HG03045 (cell line): ENCODE measurements around the gene JMJD6.
"Not testable (repeated sequence)": the region's sequence is repeated elsewhere in the genome, so short reads cannot be mapped to it uniquely, and the experiment has no call there.

Experiments used
- ATAC-seq: cut with Tn5 transposase; IDR thresholded peaks from one replicate; pipeline ENCODE4 v1.9.1; 2021; ENCODE audit warnings: mild to moderate bottlenecking, moderate library complexity; ENCODE audit not compliant: unreplicated experiment

Gene JMJD6

DNA sequence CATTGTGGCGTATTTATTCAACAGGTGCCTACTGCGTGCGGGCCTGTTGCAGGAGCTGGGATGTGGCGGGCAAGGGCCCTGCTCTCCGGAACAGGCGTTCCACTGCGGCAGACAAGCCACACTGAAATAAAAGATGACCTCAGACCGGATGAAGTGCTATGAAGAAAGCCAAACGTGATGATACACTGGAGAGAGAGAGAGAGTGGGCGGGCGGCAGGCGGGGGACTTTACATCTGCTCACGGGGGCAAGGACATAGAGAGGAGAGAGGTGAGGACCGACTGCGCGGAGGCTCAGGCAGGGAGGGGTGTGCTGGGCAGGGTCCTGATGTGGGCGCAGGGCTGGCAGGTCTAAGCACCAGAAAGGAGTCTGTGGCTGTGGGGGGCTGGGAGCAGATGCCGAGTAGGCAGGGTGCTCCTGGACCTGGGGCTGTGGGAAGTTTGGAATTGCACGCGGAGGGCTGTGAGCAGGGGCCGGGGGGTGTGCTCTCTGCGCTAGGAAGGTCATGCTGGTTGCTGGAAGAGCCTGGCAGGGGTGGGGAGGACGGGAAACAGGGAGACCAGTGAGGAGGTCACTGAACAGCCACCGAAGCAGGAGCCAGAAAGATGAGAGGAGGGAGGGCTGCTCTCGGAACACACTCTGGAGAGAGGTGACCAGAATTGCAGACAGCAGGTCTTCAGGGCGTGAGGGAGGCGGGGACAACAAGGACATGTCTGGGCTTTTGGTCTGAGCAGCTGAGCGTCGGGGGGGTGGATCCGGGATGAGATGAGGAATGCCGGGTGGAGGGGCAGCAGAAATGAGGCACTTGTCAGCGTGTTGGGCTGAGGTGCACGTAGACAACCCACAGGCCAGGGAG is 25.6 kb downstream of the JMJD6 start:
- no peak for ATAC-seq

DNA sequence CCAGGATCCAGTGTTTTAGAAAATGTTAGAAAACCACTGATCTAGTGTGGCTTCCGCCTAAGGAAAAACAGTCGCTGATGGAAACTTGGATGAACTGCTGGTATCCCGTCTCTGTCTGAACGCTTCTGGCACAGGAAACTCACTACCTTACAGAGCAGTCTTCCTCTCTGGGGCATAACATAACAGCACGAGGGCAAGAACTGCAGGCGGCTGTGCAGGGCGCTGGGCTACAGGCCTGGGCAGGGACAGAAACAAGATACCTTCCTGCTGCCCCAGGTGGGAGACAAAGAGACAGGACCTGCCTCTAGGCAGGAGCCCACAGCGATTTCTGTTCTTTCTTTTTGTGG is 26.2 kb downstream of the JMJD6 start:
- ATAC-seq = no peak

DNA sequence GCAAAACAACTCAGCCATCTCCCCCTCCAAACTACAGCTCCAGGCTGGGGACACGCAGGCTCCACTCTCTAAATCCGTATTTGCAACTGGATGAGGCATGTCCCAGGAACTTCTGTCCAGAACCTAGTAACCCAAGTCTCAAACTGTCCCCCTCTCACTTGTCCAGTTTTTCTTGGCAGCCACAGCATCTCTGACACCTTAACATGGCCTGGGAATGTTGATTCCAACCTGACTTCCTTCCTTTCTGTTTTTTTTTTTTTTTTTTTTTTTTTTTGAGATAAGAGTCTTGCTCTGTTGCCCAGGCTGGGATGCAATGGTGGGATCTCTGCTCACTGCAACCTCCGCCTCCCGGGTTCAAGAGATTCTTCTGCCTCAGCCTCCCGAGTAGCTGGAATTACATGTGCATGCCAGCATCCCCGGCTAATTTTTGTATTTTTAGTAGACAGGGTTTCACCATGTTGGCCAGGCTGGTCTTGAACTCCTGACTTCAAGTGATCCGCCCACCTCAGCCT is 27.9 kb downstream of the JMJD6 start:
- not testable (repeated sequence) for ATAC-seq

DNA sequence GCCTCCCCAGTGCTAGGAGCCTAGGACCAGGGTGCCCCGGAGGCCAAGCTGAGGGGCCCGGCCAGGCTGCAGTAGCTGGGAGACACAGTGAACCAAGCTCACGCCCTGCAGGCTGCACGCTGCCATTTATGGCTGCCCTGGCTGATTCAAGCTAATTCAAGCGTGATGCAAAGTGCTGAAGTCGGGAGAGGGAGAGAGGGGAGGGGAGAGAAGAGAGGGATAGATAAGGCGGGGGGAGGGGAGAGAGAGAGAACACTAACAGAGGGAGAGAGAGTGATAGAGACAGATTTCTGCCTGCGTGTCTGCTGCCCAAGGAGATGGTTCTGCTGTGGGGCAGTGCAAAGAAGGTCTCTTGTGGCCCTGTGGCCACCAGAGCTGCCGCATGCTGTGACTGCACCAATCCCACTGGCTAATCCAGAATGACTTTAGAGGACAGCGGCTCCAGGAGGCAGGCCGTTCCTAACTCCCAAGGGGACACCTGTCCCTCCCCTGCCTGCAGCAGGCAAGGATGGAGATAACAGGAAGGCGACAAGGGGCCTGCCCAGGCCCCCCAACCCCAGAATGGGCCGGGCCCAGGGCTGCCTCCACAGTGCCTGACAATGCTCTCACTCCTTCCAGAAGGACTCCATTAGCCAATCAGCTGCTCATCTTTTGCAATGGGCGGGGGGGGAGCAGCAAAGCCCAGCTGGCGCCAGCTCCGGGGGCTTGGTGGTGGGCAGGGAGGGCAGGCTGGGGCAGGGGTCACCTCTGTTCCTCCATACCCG is 28.5 kb downstream of the JMJD6 start:
- no peak for ATAC-seq

DNA sequence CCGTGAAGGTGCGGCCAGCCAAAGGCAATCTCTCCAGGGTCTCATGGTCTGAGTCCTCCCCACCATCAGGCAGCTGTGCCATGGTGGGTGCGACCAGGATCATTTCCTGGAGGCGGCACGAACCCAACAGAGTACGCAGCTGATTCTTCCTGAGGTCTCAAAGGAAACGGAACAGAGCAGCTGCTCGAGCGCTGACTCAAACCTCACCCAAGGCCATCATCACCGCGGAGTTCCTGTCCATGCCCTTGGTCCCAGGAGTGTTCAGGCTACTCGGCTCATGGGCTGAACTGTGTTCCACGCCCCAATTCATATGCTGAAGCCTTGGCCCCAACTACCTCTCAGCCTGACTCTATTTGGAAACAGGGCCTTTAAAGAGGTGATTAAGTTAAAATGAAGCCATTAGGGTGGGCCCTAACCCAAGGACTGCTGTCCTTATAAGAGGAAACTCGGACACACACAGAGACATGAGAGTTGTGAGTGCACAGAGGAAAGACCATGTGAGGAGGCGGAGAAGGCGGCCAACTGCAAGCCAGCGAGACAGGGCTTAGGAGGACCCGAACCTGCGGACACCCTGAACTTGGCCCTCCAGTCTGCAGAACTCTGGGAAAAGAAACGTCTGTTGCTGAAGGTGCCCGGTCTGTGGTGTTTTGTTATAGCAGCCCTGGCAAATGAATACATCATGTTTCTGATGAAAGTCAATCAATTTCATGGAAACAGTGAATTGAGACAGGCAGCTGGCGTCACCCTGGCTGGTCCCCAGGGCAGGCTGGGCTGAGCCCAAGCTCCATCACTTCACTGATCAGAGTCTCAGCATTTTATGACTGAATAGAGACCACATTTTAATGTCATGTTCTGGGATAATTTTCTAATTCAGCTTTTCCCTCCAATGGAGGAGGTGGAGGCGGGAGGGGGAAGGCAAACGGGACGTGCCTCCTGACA is 29.4 kb downstream of the JMJD6 start:
- ATAC-seq = no peak

DNA sequence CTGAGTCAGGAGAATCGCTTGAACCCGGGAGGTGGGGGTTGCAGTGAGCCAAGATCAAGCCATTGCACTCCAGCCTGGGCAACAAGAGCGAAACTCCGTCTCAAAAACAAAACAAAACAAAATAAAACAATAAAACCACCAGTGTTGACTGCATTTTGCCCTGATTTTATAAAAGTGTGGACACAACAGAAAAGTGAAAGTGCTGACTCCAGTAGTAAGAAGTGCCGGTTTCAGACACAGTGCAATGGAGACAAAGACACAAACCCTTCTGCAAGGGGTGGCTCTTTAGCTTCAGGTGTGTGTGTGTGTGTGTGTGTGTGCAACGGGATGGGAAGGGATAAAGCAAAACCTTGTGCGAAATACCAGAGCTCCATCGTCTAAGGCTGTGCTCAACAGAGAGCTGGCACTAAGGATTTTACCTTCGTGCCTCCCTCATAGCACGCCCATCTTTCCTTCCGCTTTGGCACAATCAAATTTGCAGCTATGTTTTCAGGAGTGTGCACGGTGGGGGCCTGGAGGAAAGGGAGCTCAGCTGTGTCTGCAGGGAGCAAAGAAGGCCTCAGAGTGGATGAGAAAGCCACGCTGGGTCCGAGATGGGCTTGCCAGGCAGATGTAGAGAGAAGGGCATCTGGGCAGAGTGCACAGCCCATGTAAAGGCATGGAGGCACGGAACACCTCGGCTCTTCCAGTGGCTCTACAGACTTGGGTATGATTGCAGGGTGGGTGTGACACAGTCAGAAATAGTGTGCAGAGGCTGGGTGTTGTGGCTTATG is 31.2 kb downstream of the JMJD6 start:
- ATAC-seq = no peak

DNA sequence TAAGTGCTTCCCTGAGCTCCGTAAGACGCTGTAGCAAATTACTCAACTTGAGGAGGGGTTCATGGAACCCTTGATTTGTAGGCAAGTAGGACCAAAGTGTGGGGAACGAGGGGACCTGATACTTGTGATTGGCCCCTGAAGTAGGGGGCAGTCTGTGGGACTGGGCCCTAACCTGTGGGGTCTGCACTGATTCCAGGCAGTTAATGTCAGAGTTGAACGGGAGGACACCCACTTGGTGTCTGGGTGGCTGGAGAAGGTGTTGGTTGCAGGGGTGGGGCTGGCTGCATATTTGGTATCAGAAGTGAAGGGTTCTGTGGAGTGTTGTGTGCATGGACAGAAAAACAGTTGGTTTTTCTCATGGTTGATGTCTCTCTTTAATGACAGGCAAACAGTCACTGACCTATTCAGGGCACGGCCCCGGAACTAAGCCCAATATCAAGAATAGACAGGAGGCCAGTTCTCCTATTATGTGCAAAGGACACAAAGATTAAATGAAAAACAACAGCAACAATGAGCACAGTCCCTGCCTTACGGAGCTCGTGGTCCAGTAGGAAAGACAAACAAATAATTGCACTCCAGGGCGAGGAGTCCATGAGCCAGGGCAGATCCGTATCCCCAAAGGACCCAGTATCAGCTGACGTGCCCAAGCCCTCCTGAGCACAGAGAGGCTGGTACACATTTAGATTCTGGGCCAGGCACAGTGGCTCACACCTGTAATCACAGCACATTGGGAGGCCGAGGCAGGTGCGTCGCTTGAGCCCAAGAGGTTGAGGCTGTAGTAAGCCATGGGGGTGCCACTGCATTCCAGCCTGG is 34.8 kb downstream of the JMJD6 start:
- ATAC-seq = no peak

DNA sequence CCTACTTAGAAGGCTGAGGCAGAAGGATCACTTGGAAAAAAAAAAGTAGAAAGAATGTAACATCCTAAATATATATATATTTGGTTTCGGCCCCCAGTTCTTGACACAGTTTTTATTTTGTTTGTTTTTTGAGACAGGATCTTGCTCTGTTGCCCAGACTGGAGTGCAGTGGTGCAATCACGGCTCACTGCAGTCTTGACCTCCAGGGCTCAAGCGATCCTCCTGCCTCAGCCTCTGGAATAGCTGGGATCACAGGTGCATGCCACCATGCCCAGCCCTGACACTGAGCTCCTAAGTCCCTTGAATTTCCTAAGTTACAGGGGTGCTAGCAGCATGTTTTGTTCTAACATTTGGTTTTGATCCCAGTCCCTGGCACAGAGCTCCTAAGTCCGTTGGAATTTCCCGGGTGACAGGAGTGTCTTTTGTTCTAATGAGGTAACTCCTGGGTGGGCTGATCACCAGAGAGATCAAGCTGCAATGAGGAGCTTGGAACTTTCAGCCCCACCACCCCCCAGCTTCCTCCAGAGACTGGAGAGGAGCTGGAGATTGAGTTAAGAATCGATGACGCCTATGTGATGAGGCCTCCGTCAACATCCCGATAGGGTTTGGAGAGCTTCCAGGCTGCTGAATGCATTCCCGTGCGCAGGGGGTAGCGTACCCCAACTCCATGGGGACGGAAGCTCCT is 35.7 kb downstream of the JMJD6 start:
- no peak for ATAC-seq

DNA sequence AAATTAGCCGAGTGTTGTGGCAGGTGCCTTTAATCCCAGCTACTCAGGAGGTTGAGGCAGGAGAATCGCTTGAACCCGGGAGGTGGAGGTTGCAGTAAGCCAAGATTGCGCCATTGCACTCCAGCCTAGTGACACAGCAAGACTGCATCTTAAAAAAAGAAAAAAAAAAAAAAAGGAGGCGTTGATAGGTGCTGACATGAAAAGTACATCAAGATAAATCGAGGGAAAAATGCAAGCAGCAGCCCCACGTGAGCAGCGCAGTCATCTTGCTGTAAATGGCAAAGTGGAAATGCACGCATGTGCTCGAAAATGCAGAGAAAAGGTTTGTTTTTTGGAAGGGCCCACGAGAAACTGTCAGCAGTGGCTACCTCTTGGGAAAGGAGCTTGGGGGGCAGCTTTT is 36.5 kb downstream of the JMJD6 start:
- ATAC-seq = no peak

DNA sequence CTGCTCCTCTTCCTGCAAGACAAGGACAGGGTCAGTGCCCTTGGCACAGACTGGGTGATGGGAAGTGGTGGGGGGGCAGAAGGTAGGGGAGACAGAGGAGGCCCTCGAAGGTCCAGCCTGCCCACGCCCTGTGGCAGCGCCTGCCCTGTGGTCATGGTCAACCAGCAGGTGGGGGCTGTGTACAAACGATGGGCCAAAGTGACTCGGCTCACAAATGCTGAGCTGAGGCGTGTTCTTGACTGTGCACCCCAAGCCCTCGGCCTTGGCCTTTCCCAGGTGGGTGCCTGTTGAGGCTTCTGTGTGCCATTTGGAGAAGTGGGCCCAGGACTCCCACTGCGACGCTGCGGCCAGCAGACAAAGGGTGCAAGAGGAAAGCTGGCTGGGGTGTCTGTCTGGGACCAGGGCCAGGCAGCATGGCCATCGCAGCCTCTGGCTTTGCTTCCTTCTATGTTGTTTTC is 38.2 kb downstream of the JMJD6 start:
- ATAC-seq = no peak

DNA sequence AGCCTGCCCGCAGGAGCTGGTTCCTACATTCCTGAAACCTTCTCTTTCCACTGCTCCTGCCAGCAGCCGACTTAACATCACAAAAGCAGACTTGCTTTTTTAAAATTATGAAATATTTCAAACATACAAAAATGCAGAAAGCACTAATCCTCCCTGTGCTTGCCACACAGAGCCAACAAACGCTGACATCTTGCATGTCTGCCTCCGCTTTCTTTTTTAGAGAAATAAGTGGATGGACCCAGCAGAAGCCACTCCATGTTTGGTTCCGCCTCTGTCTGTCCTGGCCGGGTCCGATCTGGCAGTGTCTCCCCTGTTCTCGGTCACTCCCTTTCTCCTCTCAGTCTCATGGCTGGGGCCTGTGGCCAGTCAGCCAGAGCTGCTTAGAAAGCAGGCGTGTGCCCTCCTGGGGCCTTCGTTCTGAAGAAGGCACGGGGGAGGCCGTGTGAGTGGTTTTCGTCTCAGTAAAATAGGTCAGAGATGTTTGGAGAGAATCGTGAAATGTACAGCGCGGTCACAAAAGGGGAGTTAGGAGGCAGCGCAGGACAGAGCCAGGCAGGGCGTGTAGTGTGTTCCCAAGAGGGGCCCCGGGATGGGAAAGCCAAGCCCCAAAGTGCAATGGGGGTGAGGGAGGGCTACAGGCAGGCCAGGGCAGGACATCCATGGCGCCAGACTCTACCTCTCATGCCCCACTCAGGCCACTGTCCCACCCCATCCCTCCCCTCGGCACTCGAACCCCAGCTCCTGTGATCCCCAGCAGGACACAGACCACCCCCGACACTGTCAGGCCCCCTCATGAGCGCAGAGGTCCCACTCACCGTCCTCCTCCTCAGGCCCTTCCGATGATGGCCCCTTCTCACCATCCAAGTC is 38.9 kb downstream of the JMJD6 start:
- no peak for ATAC-seq

DNA sequence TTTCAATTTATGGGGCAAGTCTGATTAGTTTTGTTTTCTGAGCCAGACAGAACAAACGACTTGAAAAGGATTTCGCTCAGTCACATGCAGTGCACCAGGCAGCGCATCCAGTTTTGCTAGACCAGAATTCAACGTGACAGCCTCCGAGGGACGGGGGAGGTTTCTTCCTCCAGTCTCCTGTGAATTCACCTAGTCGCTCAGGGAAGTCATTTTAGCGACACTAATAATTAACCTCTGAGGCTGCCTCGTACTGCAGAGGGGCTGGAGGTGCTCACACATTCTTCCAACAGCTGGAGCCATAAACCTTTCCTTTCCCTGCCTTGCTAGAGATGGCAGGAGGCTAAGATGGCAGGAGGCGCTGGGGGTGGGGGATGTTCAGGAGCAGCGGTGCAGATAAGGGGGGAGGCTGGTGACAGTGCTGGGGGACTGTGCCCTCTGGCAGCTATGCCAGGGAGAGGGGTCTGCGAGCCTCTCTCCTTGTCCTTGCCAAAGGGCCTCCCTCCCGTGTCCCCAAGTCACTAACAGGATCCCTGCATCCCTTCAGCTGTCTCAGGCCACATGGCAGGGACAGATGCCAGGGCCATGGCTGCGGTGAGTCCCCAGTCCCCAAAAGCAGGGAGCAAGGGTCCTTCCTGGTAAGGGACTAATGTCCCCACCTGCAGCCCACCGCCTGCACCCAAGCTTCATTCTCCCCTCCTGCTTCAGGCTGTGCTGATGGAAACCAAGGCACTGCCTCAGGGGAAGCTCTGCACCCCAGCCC is 39.7 kb downstream of the JMJD6 start:
- no peak for ATAC-seq

DNA sequence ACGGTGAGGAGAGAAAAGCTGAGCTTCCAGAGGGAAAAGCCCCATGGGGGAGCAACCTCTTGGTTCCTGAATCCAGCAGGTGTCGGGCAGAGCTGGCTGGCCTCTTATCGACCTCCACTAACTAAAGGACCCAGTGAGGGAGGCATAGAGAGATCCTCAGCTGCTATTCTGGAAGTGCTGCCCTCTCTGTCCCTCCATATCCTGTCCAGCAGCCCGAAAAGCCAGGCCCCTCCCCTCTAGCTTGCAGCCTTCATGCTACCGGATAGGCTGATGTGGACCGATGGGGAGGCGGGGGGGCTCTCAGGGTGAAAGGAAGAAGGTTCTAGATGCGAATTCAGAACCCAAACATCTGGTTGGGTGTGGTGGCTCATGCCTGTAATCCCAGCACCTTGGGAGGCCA is 40.6 kb downstream of the JMJD6 start:
- ATAC-seq = no peak

DNA sequence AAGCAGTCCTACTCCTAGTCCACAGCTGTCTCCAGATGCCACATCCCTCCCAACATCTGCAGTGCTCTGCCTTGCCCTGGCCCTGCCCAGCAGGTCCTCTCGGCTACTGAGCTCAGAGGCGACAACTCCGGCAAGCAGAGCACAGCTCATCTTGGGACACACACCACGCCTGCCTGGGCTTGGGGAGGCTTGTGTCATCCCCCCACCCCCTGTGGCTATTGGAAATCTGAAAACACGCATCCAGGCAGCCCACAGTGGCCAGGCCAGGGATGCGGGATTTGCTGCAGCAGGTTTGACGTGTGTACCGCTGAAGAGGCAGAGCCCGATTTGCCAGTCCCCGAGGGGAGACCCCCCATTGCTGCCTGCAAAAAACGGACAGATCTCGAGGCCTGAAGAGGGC is 41.0 kb downstream of the JMJD6 start:
- ATAC-seq = no peak

DNA sequence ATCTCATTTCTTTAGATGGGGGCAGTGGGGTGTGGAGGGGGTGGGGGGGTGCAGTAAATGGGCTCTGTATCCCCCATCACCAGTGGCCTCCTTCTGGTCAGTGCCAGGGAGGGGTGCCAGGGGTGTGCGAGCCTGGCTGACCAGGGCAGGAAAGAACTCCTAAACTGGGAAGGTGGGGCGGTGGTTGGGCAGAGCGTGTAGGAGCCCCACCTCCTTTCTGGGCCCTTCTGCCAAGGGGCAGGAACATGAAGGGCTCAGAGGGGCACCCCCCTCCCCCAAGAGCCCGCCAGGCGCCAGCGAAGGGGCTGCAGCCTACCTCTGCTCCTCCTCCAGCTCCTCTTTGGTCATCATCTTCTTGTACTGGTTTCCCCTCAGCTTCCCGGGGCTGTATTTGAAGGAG is 41.6 kb downstream of the JMJD6 start:
- no peak for ATAC-seq

DNA sequence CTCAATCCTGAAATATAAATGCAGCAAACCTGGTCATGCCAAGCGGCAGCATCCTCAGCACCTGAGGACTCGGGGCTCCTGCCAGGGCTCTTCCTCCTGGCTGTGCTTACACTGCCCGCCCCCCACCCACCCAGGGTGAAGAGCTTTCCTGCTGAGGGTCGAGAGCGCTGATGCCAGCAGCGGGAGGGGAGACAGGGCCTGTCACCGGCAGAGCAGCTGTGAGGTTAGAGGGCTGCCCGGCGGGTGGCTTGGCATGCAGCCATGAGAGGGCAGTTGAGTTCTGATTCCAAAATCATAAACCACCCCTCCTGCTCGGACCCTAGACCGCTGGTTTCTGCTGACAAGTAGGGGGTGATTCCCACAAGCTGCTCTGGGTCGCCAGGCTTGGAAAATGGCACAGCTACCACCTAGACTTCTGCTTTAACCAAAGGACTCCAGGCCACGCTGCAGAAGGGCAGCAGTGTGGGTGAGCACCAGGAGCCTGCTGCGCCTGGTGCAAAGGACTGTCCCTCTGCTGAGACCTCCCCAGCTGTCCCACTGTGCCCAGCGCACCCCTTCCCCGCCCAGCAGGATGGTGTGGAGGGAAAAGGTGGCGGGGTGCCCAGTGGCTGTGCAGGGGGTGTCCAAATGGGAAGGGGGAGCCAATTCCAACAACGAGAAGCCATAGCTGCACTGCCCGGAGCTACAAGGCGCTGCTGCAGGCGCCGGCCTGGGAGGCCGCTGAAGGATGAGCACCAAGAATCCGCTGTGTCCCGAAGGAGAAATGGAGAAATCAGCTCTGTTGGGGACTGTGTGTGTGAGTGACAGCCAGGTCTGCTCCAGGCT is 42.3 kb downstream of the JMJD6 start:
- ATAC-seq = no peak
